Measurements from ENCODE around the gene PLCD1.

PLCD1 gene

DNA sequence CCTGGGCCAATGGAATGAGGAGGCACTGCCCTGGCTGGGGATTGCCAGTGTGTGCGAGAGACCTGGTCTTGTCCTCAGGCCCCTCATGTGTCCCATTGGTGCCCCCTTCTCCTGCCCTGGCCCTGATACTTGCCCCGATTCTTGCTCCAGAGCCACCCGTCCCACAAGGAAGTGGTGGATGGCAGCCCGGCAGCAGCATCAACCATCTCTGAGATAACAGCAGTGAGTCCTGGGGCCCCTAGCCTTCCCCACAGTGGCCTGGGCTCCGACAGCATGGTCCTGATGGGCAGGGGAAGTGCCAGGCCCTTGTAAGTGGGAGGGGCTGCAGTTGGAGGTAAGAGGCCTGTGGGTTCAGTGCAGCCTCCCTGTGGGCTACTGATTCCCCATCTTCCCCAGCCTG is 23.4 kb downstream of the PLCD1 start:
- no peak overlapping the region for H3K4me3 ChIP-seq (replicated peaks; ENCODE audit: low read depth, low read length)
- H3K27me3 ChIP-seq (replicated peaks; ENCODE audit: control insufficient read depth, insufficient read depth, low read length), result no peaks in the 10 kb centered on the region
- DNase-seq (ENCODE audit: extremely low read depth, insufficient read length), result no peak
- peaks cover 24% of the 10 kb centered on the region for H3K36me3 ChIP-seq (ENCODE audit: control insufficient read depth, insufficient read depth, low read length)
- no peak for TF ChIP-seq CTCF (IDR thresholded peaks at IDR 0.05; ENCODE audit: insufficient read depth, low read length, poor library complexity, severe bottlenecking)

GRCh38 chr3:38005076-38006020 is 24.1 kb downstream of the PLCD1 start:
- Histone ChIP-seq H3K27me3 (replicated peaks; ENCODE audit: control insufficient read depth, insufficient read depth, low read length) (no peaks in the 10 kb centered on the region), H3K4me3 (replicated peaks; ENCODE audit: low read depth, low read length) (no peak overlapping the region), H3K36me3 (ENCODE audit: control insufficient read depth, insufficient read depth, low read length) (peaks cover 26% of the 10 kb centered on the region)
- no peak for DNase-seq (ENCODE audit: extremely low read depth, insufficient read length)
- no peak for TF ChIP-seq CTCF (IDR thresholded peaks at IDR 0.05; ENCODE audit: insufficient read depth, low read length, poor library complexity, severe bottlenecking)

GRCh38 chr3:38004415-38005075 is 24.9 kb downstream of the PLCD1 start:
- Histone ChIP-seq H3K27me3 (replicated peaks; ENCODE audit: control insufficient read depth, insufficient read depth, low read length) (no peaks in the 10 kb centered on the region), H3K4me3 (replicated peaks; ENCODE audit: low read depth, low read length) (no peak overlapping the region), H3K36me3 (ENCODE audit: control insufficient read depth, insufficient read depth, low read length) (peaks cover 26% of the 10 kb centered on the region)
- peak; percentile 57 for TF ChIP-seq CTCF (IDR thresholded peaks at IDR 0.05; ENCODE audit: insufficient read depth, low read length, poor library complexity, severe bottlenecking)
- DNase-seq (ENCODE audit: extremely low read depth, insufficient read length), result no peak

DNA sequence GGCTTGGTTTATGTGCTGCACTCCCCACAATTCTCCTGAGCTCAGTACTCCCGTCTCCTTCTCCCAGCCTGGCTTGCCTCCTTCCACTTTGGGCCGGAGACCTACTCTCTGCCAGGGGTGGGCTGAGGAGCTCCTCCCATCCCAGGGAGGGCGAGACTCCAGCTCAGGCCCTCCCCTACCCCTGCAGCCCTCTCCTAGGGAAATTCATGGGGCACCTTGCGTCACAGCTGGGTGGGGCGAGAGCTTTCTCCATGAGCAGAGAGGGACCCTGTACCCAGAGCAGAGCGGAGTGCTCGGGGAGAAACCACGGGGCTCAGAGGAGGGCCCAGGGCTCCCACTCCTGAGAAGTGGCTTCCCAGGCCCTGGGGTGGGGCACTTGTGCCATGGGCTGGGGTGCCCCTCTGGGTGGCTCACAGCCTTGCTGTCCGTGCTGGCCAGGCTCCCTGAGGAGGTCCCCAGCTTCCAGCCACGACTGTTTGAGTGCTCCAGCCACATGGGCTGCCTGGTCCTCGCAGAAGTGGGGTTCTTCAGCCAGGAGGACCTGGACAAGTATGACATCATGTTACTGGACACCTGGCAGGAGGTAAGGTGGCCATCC is 25.5 kb downstream of the PLCD1 start:
- Histone ChIP-seq H3K27me3 (replicated peaks; ENCODE audit: control insufficient read depth, insufficient read depth, low read length) (no peaks in the 10 kb centered on the region), H3K4me3 (replicated peaks; ENCODE audit: low read depth, low read length) (no peak overlapping the region), H3K36me3 (ENCODE audit: control insufficient read depth, insufficient read depth, low read length) (peaks cover 26% of the 10 kb centered on the region)
- no peak for TF ChIP-seq CTCF (IDR thresholded peaks at IDR 0.05; ENCODE audit: insufficient read depth, low read length, poor library complexity, severe bottlenecking)
- DNase-seq (ENCODE audit: extremely low read depth, insufficient read length), result no peak

- H3K27me3 ChIP-seq (replicated peaks; ENCODE audit: control insufficient read depth, insufficient read depth, low read length), result no peaks in the 10 kb centered on the region
- DNase-seq (ENCODE audit: extremely low read depth, insufficient read length), result peak; percentile 56
- TF ChIP-seq CTCF (IDR thresholded peaks at IDR 0.05; ENCODE audit: insufficient read depth, low read length, poor library complexity, severe bottlenecking), result peak; percentile 92
- H3K4me3 ChIP-seq (replicated peaks; ENCODE audit: low read depth, low read length), result no peak overlapping the region
- peaks cover 26% of the 10 kb centered on the region for H3K36me3 ChIP-seq (ENCODE audit: control insufficient read depth, insufficient read depth, low read length)
Observed at GRCh38 chr3:38003371-38003816, 26.0 kb downstream of the PLCD1 start.

Measured in GM06990 (cell line).